Activated CD4-positive, alpha-beta T cell treated with anti-CD3 and anti-CD28 coated beads, Interleukin-2, Interleukin-4, amounts not matched to agents 100 ng/mL and 50 ng/mL, durations not matched to agents 16 hours and 8 hours (primary cell): Measurements from ENCODE around the gene MRPL38.
"Not testable (repeated sequence)": the region's sequence is repeated elsewhere in the genome, so short reads cannot be mapped to it uniquely, and the experiment has no call there.

ENCODE experiments used
- DNase-seq: peaks from one replicate; pipeline ENCODE4 v3.0.0-alpha.2; 2020; ENCODE audit warnings: low spot score

MRPL38 gene

DNA sequence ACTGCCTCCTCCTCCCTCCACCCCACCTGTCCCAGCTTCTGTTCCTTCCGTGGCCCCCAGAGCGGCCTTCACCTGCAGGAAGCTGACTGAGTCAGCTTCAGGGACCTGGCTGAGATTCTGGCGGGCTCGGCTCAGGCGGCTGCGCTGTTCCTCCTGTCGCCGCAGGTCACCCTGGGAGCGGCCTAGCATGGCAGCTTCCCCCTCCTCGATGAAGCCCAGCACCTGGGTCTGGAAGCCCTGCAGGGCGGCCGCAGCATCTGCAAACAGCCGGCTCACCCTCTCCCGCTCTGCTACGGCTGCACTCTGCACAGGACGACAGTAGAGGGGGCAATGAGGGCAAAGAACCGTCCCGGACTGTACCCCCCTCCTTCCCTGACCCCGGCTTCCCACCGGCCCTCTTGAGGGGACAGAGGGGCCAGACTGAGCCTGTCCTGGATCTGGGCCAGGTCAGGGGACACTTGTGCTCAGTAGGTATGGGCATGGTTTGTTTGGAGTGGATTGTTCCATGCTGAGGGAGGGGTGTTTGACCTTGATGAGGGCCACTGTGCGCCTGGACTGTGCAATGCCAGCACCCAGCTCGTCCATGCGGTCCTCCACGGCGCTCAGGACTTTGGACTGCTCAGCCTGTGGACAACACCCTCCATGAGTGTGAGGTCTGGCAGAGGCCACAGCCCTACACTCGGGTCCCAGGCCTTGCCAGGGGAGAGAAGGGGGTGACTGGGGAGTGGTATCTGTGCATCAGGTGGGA lies 28.3 kb downstream of the MRPL38 start:
- DNase-seq, result peak; percentile 81

DNA sequence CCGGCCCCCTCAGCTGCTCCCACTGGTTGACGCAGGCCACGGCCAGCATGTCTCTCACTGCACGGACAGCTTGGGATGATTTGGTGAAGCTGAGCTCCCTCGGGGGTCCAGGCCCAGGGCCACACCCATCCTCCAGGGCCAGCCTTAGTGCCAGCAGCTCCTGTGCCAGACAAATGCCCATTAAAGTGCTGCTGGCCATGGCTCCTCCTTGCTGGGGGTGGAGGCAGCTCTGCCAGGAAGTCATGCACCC lies 28.8 kb downstream of the MRPL38 start:
- no peak for DNase-seq

DNA sequence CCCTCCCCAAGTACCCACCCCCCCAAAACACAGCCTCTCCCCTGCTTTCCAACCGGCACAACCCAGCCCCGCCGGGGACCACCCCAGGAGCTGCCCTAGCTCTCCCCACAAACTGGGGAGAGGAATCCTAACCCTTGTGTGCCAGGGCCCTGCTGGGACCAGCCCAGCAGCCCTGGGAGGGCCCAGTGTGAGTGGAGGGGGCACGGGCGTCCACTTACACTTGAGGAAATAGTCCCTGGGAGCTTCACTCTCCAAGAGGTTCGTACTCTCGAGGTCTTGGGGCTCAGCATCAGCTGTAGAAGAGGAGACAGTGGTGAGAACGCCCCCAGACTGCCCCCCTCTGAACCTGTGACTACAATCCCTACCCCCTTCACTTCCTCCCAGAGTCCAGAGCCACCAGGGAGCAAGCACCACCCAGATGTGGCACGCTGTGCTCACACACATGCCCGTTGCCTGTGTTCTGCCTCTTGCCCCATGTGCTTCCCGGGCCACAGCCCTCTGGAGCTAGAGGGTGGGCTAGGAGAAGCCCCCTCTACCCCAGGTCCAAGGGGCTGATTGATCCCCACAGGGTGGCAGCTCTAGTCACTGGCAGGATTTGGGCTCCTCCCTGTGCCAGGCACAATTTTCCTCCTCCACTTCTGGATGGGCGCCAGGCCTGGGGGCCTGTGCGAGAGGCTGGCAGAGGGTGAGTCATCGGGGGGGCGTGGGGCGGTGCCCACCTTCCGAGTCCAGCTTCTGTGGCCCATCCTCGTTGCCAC lies 29.3 kb downstream of the MRPL38 start:
- DNase-seq, result no peak

DNA sequence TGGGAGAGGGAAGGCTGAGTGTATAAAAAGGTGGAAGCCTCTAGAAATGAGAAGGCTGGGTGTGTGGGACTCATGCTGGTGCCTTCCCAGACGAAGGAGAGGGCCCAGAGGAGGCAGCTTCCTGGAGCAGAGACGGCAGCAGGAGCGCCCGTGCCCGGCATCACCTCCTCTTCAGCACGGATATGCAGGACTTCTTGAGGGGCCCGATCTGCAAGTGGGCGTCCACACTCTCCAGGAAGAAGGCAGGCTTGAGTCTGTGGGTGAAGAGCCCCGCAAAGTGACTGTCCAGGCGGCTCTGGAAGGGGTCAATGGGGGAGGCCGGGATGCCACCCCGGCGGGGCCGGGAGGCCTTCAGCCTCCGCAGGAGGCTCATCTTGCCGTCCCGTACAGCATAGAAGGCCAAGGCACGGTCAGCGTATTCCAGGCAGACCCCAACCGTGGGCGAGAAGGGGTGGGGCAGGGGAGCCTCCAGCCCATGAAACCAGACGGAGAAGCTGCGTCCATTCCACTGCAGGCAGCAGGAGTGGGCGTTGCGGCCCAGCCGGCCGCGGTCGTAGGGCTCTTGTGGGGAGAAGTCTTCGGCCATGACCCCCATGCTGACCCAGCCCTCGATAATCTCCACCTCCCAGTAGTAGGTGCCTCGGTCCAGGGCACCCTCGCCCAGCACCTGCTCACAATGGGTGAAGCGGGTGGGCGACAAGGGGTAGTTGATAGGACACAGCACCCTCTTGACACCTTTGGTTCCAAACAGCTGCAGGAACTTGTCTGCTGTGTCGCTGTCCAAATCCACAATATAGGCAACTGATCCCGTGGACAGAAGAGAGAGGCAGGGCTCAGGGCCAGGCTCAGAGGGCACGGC lies 30.1 kb downstream of the MRPL38 start:
- DNase-seq, result no peak

DNA sequence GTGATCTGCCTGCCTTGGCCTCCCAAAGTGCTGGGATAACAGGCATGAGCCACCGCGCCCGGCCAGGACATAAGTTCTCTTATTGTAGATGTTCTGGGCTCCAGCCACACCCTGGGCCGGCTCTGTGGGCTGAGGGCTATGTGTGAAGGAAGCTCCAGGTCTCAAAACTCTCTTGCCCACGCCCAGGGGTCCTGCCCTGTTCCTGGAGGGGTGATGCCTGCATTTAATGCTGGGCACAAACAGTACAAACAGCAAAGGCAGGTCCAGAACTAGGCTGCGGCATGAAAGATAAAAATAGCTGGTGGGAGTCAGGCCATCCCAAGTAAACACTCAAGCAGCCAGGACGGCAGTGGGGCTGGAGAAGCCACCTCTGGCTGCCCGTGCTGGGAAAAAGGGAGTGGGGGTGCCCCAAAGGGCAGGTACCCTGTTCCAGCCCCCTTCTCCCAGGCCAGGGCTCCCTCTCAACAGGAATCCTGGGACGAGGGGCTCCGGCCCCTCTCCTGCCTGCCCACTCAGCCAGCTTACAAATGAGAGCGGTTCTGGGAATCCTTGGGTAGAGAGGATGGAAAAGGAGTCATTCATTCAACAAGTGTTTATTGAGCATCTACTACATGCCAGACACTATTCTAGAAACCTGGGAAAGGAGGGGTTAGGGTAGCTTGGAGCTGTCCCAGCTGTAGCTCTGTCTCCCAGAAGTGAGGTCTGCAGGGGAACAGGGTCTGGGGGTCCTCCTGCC lies 30.9 kb downstream of the MRPL38 start:
- no peak for DNase-seq

DNA sequence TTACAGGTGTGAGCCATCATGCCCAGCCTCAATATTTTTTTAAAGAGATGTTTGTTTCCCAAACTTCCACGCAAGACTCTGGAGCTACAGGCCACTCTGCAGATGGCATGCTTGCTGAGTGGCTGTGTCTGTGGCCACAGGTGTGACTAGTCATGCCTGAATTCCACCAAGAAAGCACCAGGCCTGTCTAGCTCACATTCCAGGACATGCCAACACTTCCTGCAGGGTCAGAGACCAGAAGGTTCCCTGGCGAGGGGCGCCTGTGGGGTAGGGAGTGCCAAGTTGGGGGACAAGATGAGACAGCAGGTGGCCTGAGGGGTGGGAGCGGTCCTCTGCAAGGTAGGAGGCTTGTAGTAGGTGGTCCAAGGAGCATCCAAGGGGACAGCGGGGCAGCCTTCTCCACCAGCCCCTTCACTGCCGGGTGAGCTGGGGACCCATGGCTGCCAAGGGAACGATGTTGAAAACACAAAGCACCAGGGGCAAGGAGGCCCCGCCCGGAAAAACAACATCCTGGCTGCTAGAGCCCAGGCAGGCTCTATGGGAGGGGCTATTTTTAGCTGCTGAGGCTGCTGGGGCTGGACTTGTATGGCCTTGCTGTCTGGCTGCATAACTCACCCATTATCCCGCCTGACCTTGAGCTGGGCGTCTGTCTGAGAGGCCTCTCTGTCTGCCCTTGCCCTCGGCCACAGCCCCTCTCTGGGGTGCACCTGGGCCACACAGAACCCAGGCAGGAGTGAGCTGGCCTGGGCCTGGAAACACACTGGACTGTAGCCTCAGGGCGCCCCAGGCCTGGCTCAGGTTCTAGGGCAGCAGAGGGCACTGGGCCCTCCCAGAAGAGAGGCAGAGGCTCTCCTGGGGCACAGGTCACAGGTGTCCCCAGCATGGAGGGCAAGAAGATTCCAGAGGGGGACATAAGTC lies 32.0 kb downstream of the MRPL38 start:
- peak; percentile 43 for DNase-seq

DNA sequence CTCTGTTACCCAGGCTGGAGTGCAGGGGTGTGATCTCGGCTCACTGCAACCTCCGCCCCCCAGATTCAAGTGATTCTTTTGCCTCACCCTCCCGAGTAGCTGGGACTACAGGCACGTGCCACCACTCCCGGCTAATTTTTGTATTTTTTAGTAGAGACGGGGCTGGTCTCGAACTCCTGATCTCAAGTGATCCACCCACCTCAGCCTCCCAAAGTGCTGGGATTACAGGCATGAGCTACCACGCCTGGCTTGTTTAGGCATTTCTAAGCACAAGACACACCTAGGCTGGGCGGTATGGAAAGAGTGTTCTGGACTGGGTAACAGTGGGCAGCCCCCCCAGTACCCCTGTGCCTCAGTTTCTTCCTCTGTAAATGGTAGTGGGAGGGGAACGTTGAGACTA lies 34.5 kb downstream of the MRPL38 start:
- not testable (repeated sequence) for DNase-seq

DNA sequence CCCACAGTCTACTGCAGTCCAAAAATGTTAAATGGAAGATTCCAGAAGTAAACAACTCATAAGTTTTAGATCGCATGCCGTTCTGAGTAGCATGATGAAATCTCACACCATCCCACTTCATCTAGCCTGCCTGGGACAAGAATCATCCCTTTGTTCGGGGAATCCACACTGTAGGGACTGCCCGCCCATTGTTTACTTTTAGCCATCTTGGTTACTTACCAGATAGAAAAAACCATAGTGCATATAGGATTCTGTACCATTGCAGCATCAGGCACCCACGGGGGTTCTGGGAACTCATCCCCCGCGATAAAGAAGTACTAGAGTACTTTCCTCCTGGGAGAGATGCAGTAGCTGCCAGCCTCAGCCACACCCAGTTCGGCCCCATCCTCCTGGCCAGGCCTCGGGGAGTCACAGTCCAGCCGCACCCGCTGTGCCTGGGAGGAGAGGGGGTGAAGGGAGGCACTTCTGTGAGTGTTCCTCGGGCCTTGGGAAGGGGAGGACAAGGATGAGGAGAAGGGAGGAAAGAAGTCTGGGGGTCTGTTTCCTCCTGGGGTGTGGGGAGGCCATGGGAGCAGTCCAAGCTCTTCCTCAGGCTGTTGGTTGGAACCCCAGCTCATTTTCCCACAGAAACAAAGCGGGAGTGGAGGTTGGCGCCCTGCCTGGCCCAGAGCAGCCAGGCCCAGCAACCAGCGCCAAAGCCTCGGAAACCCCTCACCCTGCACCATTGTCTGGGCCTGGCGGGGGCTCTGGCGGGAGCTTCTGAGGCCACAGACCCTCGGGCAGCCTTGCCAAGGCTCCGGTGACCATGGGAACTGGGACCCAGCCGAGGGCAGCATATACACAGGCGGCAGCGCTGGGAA lies 35.2 kb downstream of the MRPL38 start:
- DNase-seq, result no peak

DNA sequence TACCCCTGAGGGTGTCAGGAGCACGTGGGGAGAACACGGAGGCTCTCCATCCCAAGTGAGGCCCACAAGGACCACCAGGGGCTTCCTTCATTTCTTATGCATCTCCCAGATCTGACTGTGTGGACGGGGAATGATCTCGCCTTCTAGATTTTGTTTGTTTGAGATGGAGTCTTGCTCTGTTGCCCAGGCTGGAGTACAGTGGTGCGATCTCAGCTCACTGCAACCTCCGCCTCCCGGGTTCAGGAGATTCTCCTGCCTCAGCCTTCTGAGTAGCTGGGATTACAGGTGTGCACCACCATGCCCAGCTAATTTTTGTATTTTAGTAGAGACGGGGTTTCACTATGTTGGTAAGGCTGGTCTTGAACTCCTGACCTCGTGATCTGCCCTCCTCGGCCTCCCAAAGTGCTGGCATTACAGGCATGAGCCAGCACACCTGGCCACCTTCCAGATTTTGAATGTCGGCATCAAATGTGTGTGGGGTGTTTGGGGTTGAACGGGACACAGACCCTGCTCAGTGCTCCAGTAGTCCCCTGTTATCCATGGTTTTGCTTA lies 35.9 kb downstream of the MRPL38 start:
- DNase-seq, result not testable (repeated sequence)

DNA sequence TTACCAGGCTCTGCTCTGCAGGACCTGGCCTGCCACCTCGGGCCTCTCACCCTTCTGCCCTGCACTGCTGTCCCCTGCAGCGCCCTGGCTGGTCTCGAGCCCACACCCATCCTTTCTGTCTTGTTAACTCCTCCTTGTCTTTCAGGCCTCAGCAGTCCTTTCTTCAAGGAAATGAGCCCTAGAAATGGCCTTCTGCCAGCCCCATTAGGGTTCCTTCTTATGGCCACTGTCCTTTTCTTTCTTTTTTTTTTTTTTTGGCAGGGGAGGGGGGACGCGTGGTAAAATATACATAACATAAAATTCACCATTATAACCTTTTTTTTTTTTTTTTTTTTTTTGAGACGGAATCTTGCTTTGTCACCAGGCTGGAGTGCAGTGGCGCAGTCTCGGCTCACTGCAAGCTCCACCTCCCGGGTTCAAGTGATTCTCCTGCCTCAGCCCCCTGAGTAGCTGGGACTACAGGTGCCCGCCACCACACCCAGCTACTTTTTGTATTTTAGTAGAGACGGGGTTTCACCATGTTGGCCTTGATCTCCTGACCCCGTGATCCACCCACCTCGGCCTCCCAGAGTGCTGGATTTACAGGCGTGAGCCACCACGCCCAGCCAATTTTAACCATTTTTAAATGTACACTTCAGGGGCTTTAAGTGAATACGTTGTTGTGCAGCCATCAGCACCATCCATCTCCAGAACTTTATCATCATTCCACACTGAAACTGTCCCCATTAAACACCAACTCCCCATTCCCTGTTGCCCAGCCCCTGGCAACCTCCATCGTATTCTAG lies 39.1 kb downstream of the MRPL38 start:
- not testable (repeated sequence) for DNase-seq

DNA sequence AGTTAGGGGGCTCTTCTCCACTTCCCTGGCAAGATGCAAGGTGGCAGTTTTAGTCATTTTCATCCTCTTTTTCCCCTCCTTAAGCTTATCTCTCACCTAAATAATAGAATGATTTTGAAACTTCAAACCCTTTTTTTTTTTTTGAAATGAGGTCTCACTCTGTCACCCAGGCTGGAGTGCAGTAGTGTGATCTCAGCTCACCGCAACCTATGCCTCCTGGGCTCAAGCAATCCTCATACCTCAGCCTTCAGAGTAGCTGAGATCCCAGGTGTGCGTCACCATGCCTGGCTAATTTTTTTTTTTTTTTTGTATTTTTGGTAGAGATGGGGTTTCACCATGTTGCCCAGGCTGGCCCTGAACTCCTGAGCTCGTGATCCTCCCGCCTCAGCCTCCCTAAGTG lies 39.8 kb downstream of the MRPL38 start:
- DNase-seq, result peak; percentile 39

DNA sequence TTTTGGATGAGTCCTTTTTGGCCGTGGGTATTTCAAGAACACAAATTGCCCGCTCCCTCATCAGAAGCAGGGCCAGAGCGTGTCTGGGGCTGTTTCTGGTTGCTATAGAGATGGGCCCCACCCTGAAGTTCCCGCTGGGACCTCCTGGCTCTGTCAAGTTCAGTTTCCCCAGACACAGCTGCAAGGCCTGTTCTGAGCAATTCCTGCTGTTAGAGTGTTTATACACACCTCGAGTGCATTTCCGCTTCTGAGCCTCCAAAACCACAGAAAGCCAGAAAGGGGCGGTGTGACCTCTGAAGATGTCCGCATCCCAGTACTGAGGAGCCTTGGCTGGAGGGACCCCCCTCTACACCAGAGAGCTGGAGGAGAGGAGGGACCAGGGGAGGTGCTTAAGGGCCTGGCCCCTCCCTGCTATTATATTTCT lies 40.2 kb downstream of the MRPL38 start:
- peak; percentile 82 for DNase-seq

DNA sequence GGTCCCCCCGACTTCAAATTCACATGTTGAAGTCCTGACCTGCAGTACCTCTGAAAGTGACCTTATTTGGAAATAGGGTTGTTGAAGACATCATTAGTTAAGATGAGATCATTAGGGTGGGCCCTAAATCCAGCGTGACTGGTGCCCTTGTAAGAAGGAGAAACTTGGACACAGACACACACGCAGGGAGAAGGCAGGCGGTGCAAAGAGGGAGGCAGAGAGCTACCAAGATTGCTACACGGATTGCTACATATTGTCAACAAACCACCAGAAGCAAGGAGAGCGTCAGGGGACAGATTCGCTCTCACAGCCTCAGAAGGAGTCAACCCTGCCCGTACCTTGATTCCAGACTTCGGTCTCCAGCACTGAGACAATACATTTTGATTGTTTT lies 42.8 kb downstream of the MRPL38 start:
- no peak for DNase-seq

DNA sequence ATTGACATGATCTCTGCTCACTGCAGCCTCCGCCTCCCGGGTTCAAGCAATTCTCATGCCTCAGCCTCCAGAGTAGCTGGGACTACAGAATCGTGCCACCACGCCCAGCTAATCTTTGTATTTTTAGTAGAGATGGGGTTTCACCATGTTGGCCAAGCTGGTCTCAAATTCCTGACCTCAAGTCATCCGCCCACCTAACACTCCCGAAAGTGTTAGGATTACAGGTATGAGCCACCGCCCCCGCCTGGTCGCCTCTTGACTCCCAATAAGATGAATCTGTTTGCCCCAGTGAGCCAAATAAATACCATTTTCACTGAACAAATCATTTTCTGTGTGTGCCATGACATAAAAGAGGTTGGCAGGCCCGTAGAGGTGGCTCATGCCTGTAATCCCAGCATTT lies 45.3 kb downstream of the MRPL38 start:
- DNase-seq, result not testable (repeated sequence)

DNA sequence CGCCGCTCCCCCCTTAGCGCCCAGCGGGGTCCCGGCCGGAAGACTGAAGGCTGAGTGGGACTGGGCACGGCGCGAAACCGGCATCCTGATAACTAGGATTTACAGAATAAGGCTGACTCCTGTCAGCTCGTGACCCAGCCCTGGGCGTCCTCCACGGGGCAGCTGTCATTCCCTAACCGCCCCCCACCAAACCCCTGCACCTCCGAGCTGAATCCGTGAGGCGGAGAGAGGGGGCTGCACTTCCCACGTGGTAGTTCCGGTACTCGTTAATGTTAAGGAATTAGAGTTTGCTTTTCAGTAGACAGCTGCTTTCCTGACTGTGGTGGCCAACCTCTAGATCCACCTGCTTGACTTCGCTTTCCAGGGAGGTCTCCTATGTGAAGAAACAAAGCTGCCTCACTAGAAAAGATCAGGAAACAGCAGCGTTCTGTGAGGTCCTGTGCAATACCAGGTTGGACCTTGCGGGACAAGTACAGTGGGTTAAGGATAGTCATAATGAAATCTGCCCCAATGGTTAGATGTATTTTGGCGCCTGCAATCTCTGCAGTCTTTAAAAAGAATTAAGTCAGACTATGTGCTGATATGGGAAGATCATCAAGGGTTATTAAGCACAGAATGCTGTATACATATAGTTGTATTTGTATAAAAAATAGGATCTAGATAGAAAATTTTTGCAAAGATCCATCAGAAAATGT lies 48.5 kb downstream of the MRPL38 start:
- DNase-seq, result peak; percentile 41

DNA sequence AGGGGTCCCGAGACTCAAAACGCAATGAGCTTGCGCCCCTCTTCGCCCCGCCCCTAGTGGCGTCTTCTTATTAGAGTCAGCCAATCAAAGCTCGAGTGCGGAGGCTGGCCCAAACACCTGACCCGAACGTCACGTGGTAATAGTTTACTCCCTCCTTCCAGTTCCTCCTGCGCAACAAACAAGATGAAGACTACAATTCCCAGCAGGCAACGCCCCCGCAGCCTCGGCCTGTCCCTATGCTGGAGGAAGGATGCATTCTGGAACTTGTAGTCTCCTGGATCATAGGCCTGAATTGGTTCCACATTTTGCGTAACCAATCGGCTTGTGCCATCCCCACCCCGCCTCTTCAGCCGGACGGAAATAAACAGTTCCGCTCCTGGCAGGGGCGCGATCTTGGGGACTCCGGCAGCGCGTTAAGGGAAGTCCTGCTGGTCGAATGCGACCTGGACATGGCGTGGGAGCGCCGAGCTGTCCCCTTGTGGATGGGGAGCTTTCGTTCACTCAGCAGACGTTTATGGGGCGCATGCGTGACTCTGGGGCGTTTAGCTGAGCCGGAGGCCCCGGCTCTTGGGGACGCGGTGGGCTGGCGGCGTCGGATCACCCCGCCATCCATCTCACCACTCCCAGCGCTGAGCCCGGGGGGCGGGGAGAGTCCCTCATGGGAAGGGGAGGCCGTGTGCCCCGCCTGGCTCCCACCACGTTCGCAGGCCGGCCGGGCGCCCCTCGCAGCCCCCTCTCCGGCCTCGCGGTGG lies 49.2 kb downstream of the MRPL38 start, which contains the start of gene WBP2:
WBP2 (minus strand) TSS at position 26 of the 752 bp plus-strand sequence. CDS start 38 bp downstream, outside the sequence.
- peak; percentile 99 for DNase-seq

DNA sequence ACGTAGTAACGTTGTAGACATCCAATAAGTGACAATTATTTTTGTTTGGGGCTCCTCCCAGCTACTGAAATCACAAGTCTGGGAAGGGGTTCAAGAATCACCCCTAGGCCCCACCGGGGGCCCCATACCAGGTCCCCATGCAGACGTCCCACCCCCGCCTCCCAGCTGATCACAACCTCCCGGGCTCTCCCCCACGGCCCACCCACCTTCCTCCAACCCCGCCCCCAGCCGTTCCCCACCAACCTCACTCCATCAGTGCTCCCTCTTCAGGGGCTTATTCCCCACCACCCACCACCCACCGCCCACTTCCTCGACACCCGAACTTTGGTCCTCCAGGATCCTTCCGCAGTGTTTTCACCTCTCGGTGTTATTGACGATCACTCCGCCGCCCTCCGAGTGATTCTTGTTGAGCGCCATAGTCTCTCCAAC lies 49.8 kb downstream of the MRPL38 start:
- DNase-seq, result no peak
